OCI-LY3 (cell line): ENCODE measurements around the gene TEPSIN.

Source experiments
- H2AFZ ChIP-seq: fragments of 200-600, 300-600 bp; shearing (Covaris generic); 2 replicates; pipeline ENCODE4 v1.6.0; 2014; ENCODE audit warnings: antibody characterized with exemption, low read depth, low read length
- H3K27ac ChIP-seq: fragments of 200-600, 300-600 bp; sonication (generic); 2 replicates; pipeline ENCODE4 v1.5.1; 2014; ENCODE audit warnings: mild to moderate bottlenecking, low read length, moderate library complexity, mixed read lengths
- H3K27me3 ChIP-seq: fragments of 200-600, 300-600 bp; sonication (generic); 2 replicates; pipeline ENCODE4 v1.6.1; 2014; ENCODE audit warnings: low read depth, low read length, mixed read lengths
- H3K36me3 ChIP-seq: fragments of 200-600, 300-600 bp; sonication (generic); replicated peaks from 2 replicates; pipeline ENCODE3; 2014; ENCODE audit warnings: low read depth, low read length, mixed read lengths
- H3K4me1 ChIP-seq: fragments of 300-600, 200-600 bp; sonication (generic); 2 replicates; pipeline ENCODE4 v1.6.1; 2014; ENCODE audit warnings: low read length, mixed read lengths
- H3K4me2 ChIP-seq: fragments of 200-600, 300-600 bp; sonication (generic); 2 replicates; pipeline ENCODE4 v1.6.1; 2014; ENCODE audit warnings: low read length, mixed read lengths
- H3K4me3 ChIP-seq: fragments of 300-600, 200-600 bp; sonication (generic); 2 replicates; pipeline ENCODE4 v1.5.1; 2014; ENCODE audit warnings: antibody characterized with exemption, mild to moderate bottlenecking, low read length, moderate library complexity
- H3K79me2 ChIP-seq: fragments of 300-600, 200-600 bp; shearing (Covaris generic); 2 replicates; pipeline ENCODE4 v1.6.1; 2014; ENCODE audit warnings: mild to moderate bottlenecking, low read length, mixed read lengths
- H3K9ac ChIP-seq: fragments of 300-600, 200-600 bp; shearing (Covaris generic); 2 replicates; pipeline ENCODE4 v1.6.0; 2014; ENCODE audit warnings: mild to moderate bottlenecking, low read length, moderate library complexity
- H3K9me3 ChIP-seq: fragments of 200-600, 300-600 bp; shearing (Covaris generic); 2 replicates; pipeline ENCODE4 v1.6.1; 2014; ENCODE audit warnings: low read length, mixed read lengths; ENCODE audit not compliant: insufficient read depth
- H4K20me1 ChIP-seq: fragments of 200-600, 300-600 bp; sonication (generic); 2 replicates; pipeline ENCODE4 v1.6.1; 2016; ENCODE audit warnings: low read length, mixed read lengths; ENCODE audit not compliant: insufficient read depth
- EZH2phosphoT487 ChIP-seq: fragments of 200-600 bp; shearing (Covaris generic); IDR thresholded peaks from 2 replicates; pipeline ENCODE4 v1.6.1; 2018; ENCODE audit warnings: antibody characterized with exemption, mixed run types, low read depth
- TF ChIP-seq, protein P1 (sequence below): fragments of 200-600, 300-600 bp; sonication (generic); IDR thresholded peaks from 2 replicates; pipeline ENCODE4 v1.5.1; 2014; ENCODE audit warnings: antibody characterized with exemption, low read length, low read depth

Gene TEPSIN, protein sequence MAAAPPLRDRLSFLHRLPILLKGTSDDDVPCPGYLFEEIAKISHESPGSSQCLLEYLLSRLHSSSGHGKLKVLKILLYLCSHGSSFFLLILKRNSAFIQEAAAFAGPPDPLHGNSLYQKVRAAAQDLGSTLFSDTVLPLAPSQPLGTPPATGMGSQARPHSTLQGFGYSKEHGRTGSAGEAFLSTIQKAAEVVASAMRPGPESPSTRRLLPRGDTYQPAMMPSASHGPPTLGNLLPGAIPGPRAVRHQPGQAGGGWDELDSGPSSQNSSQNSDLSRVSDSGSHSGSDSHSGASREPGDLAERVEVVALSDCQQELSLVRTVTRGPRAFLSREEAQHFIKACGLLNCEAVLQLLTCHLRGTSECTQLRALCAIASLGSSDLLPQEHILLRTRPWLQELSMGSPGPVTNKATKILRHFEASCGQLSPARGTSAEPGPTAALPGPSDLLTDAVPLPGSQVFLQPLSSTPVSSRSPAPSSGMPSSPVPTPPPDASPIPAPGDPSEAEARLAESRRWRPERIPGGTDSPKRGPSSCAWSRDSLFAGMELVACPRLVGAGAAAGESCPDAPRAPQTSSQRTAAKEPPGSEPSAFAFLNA

DNA sequence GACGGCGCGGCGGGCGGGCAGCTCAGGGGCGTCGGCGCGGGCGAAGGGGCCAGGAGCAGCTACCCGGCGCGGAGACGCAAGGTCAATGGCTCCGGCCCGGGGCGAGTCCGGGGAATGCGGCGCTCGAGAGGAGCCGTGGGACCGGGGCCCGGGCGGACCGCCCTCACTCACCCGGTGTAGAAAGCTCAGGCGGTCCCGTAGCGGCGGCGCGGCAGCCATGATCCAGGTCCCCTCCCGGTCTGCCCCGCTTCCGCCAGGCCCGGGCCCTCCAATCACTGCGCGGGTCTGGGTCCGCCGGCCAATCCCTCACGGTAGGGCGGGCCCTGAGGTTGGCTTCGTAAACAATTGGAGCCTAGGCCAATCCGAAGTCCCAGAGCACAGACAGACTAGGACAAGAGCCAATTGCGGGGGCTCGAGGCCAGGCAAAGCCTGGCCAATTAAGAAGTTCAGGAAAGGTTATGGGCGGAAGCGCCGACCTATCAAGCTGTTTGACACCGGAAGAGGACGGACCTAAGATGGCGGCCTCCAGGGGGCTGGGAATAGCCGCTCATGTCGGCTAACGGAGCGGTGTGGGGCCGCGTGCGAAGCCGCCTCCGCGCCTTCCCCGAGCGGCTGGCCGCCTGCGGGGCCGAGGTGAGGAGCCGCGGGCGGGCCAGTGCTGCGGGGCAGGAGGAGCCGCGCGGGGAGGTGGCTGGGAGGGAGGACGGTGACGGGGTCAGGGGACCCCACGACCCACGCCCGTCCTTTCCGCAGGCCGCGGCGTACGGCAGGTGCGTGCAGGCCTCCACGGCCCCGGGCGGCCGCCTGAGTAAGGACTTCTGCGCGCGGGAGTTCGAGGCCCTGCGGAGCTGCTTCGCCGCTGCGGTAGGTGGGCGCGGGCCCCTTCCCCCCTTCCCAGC, at the start of gene TEPSIN, which contains the start of gene NDUFAF8:
TEPSIN (minus strand) TSS at position 241 of the 899 bp plus-strand sequence; CDS start at position 219, 22 bp downstream.
NDUFAF8 (plus strand) TSS at position 504 of the 899 bp plus-strand sequence; CDS start at position 550, 46 bp downstream.
- H3K36me3 ChIP-seq: peaks cover 18% of the 10 kb centered on the region
- no peaks in the 10 kb centered on the region for H3K9me3 ChIP-seq
- H3K27ac ChIP-seq: peak within 1 kb of the TSS; percentile 64
- peak within 1 kb of the TSS; percentile 92 for H3K4me3 ChIP-seq
- peak within 1 kb of the TSS; percentile 78 for H3K9ac ChIP-seq
- no peaks in the 10 kb centered on the region for H3K27me3 ChIP-seq
- H3K4me1 ChIP-seq: peaks cover 23% of the 10 kb centered on the region
- TF ChIP-seq, protein P1, sequence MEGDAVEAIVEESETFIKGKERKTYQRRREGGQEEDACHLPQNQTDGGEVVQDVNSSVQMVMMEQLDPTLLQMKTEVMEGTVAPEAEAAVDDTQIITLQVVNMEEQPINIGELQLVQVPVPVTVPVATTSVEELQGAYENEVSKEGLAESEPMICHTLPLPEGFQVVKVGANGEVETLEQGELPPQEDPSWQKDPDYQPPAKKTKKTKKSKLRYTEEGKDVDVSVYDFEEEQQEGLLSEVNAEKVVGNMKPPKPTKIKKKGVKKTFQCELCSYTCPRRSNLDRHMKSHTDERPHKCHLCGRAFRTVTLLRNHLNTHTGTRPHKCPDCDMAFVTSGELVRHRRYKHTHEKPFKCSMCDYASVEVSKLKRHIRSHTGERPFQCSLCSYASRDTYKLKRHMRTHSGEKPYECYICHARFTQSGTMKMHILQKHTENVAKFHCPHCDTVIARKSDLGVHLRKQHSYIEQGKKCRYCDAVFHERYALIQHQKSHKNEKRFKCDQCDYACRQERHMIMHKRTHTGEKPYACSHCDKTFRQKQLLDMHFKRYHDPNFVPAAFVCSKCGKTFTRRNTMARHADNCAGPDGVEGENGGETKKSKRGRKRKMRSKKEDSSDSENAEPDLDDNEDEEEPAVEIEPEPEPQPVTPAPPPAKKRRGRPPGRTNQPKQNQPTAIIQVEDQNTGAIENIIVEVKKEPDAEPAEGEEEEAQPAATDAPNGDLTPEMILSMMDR: no peak
- TF ChIP-seq EZH2phosphoT487: no peak
- H3K79me2 ChIP-seq: peaks cover 41% of the 10 kb centered on the region
- H4K20me1 ChIP-seq: 0 out of 2 replicates have a peak, but pooled peaks cover 4% of the 10 kb centered on the region
- H2AFZ ChIP-seq: no peak within 1 kb of the TSS
- H3K4me2 ChIP-seq: peak within 1 kb of the TSS; percentile 96

DNA sequence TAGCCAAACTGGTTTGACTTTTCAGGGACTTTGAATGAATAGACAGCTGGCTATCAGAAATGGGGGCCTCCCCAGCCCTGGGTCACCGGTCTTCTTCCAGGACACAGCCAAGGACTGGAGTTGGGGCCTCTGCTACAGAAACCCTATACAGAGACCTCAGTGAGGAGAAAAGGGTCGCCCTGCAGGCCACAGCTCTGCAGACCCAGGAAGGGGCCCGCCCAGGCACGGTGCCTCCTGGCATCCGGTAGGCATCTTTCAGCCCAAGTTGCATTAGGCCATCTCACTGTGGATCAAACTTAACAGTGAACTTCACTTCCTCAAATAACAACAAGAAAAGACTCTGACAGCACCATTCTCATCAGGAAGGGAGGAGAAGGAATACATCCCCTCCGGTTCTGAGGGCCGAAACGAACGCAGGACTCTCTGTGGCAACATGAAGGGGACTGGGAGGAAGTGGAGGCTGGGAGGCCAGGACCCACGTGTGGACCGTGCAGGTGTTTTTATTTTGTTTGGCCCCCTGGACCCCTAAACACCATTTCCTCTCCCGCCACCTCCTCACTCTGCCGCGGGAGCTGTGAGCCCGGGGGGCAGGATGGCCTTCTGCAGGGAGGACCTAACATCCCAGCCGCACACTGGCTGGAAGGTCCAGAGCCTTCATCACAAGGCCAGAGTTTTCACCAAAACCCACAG, 49.0 kb upstream of the TEPSIN start:
- H3K9me3 ChIP-seq: no peaks in the 10 kb centered on the region
- H3K4me2 ChIP-seq: no peak overlapping the region
- peaks cover 26% of the 10 kb centered on the region; the same call in 1 of the 2 replicates for H4K20me1 ChIP-seq
- H3K79me2 ChIP-seq: peaks cover 61% of the 10 kb centered on the region
- H3K4me3 ChIP-seq: no peak overlapping the region
- H3K36me3 ChIP-seq: peaks cover 28% of the 10 kb centered on the region
- no peak overlapping the region for H3K9ac ChIP-seq
- H3K27me3 ChIP-seq: no peaks in the 10 kb centered on the region
- no peak overlapping the region for H2AFZ ChIP-seq
- TF ChIP-seq, protein P1: no peak
- TF ChIP-seq EZH2phosphoT487: no peak
- no peaks in the 10 kb centered on the region for H3K4me1 ChIP-seq
- no peak overlapping the region for H3K27ac ChIP-seq

DNA sequence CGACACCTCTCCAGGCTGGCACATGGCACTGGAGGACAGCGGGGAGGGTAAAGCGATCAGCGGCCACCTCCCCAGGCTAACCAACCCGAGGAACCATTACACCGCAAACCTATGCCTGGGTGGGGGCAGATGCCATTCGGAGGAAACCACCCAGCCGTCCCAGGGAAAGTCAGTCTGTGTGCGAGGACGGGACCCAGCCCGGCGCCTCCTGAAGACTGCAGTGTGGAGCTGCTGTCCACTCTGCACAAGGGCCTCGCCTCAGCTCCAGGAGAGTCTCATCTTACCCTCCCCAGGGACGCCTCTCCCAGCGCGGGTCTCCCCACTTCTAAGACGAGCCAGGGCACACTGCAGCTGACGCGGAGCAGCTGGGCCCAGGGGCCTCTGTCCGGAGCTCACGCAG, 48.3 kb upstream of the TEPSIN start:
- Histone ChIP-seq H3K9ac (no peak overlapping the region), H3K4me3 (no peak overlapping the region), H3K4me1 (no peaks in the 10 kb centered on the region), H3K9me3 (no peaks in the 10 kb centered on the region), H3K4me2 (no peak overlapping the region), H3K27me3 (no peaks in the 10 kb centered on the region), H4K20me1 (peaks cover 26% of the 10 kb centered on the region; the same call in 1 of the 2 replicates), H3K27ac (no peak overlapping the region), H3K79me2 (peaks cover 57% of the 10 kb centered on the region), H2AFZ (no peak overlapping the region), H3K36me3 (peaks cover 28% of the 10 kb centered on the region)
- no peak for TF ChIP-seq EZH2phosphoT487
- TF ChIP-seq, protein P1: no peak
